Kidney capillary endothelial cell (primary cell): ENCODE data around the gene PNLIPRP1.

Experiments used
- DNase-seq: peaks from one replicate; pipeline ENCODE4 v3.0.0-alpha.2; 2018; ENCODE audit warnings: low spot score

Gene PNLIPRP1

DNA sequence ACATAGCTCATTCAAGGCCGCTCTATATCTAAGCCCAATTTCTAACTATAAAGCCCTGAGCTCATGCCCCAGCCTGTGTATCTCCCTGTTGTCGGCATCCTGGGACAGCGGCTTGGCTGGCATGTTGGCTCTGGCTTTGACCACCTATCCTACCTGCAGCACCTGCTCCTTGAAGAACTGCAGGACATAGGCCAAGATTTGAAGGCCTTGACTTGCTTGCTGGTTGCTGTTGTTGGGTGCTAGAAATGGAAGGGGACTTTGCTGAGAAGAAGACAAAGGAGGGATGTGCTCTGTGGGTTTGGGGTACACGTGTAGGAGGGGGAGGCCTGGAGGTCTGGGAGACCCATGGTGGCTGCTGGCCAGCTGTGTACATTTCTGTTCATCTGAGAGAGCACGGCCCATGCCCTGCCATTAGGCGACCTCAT is 41.1 kb downstream of the PNLIPRP1 start:
- DNase-seq, result no peak

DNA sequence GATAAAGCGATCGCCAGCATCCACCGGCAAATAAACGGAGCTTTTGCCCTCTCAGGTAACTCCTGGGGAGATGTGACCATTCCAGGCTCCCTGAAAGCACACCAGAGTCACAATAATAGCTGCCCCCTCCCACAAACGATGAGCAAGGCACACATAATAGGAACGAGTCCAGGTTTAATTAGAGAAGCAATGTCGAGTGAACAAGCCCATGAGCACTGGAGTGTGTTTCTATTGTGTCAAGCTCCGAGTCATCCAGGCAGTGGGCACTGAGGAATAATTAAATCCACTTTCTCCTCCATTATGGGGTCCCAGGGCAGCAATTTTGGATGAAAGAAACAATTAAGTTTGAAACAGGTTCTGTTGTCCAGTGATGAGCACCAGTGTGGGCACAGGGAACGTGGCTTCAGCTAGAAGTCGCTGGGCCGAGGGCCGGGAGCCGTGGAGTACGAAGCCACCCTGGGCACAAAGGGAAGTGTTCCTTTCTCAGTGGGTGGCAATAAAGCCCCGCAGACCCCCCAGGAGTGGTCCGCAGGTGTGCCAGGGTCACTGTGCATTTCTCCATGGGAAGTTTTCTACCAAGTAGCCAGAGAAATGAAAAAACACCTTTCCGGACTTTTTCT is 41.9 kb downstream of the PNLIPRP1 start:
- no peak for DNase-seq

DNA sequence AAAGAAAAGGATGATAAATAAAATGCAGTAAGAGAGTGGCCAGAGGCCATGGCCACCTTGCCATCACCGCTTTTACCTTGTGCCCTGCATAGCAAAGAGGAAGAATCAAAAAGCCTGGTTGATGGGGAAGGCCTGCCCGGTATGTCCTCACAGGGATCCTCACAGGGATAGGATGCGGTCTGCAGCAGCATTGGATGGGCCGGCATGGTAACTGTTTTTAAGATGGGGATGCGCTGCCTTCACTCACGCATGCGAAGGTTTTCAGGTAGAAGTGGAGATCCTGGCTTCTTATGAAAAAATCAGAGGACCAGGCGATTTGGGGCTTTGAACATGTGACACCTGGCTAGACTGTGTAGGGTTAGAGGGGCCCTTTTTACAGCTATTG is 42.4 kb downstream of the PNLIPRP1 start:
- DNase-seq, result no peak

DNA sequence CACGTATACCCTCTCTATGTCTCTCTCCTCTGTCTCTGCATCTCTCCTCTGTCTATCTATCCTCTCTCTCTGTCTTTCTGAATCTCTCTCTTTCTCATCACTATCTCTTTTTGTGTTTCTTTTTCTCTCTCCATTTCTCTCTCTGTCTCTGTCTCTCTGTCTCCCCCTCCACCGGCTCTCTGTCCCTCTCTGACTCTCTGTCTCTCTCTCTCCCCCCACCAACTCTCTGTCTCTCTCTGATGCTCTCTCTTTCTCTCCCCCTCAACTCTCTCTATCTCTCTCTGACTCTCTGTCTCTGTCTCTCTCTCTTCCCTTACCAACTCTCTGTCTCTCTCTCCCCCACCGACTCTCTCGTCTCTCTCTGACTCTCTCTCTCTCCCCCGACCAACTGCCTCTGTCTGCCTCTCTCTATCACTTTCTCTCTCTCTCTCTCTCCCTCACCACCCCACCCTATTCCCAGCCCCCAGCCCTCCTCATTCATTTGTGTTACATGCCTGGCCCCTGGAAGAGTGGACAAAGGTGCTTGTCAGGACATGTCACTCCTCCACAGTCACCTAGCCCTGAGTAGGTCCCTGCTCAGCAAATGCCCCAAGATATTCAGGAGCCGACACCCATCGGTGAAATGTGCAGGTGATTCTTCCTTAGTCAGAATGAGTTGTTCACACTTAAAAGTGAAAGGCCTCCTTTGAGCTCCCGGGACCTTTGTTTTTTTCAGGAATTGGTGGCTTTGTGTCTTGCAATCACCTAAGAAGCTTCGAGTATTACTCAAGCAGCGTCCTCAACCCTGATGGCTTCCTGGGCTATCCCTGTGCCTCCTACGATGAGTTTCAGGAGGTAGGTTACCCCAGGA is 43.6 kb downstream of the PNLIPRP1 start:
- DNase-seq, result no peak

DNA sequence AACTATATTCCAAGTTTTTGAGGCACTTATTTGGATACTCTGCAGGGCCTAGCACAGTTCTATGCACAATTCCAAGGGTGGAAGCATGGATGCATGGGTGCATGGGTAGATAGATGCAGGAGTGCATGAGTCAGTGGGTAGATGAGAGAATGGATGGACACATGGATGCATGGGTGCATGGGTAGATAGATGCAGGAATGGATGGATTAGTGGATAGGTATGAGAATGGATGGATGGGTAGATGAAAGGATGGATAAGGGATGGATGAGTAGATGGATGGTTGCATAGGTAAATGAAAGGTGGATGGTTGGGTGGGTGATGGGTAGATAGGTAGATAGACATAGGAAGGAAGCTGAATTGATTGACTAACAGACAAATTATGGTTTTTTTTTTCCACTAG is 45.6 kb downstream of the PNLIPRP1 start:
- no peak for DNase-seq

DNA sequence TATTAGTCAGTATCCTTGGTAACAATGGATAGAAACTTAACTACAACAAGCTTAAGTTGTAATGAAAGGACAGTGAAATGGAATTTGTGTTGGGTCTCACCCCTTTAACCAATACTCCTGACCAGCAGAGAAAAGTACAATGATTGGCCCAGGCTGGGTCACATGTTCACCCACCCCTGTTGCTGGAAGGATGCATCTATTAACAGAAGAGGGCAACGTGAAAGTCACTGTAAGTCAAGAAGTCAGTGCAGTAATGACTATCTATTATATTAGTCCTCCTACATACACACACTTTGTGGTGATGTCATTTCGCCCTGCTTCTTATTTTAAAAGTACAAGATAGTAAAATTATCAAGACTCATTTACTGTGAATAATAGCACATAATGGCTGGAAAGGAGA is 46.2 kb downstream of the PNLIPRP1 start:
- no peak for DNase-seq

DNA sequence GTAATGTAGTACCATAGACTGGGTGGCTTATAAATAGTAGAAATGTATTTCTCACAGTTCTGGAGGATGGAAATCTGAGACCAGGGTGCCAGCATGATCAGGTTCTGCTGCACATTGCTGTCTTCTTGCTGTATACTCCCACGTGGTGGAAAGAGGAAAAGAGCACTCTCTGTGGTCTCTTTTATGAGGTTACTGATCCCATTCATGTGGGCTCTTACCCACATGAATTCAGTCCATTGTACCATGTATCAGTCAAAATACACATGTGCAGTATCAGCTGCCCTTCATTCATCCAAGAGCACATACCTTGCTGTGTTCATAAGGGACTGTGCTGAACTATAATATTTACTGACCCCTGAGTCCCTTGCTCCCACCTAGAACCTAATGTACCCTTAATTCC is 47.1 kb downstream of the PNLIPRP1 start:
- no peak for DNase-seq

DNA sequence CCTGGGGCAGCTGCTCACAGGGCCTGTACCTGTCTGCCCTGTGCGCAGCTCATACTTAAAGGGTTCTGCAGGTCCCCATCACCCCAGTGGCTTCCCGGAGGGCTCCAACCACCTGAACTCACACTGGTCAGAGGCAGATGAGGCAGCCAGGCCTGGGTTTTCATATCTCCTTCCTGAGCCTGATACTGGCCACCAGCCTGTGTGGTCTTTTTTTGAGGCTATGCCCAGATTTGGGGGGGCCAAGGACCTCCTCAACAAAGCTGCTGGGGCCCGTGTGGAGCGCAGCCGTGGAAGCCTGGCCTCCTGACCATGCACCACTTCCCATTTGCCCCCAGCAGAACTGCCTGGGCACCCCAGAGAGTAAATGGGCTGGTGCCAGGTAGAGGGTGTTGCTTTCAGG is 55.7 kb downstream of the PNLIPRP1 start:
- DNase-seq, result no peak

DNA sequence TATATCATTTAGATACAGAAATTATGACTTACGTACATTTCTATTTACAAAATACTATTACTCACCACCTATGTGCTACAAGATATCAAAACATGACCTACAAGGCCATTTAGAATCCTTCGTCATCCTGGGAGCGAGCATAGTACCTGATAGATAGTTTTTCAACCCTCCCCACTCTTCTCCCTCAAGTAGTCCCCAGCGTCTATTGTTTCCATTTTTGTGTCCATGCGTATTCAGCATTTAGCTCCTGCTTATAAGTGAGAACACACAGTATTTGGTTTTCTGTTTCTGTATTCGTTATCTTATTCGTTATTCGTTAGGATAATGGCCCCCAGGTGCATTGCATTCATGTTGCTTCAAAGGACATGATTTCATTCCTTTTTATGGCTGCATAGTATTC is 58.1 kb downstream of the PNLIPRP1 start:
- no peak for DNase-seq

DNA sequence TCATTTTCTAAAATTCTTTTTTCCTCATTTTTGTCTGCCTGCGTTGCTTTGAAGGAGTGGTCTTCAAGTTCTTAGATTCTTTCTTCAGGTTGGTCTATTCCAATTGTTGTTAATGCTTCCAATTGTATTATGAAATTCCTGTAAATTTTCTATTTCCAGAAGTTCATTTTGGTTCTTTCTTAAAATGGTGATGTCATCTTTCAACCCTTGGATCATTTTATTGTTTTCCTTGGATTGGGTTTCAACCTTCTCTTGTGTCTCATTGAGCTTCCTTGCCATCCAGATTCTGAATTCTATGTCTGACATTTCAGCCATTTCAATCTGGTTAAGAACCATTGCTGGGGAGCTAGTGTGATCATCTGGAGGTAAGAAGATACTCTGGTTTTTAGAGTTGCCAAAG is 63.1 kb downstream of the PNLIPRP1 start:
- no peak for DNase-seq

DNA sequence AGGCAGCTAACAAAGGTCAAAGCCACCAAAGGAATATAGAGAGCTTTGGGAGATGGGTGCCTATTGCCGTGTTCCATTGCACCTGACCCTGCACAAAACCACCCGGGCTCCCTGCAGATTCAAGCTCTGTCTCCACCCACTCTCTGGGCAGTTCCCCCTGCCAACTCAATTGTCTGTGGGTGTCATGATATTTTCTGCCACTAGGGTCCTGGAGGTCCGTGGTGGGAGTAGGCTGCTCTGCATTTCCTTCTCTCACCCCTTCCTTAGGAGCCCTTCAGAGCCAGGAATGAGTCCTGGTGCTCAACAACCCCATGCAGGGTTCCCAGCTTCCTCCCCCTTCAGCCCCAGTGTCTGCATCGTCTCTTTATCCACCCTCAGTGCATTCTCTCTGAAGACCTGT is 64.1 kb downstream of the PNLIPRP1 start:
- DNase-seq, result no peak

DNA sequence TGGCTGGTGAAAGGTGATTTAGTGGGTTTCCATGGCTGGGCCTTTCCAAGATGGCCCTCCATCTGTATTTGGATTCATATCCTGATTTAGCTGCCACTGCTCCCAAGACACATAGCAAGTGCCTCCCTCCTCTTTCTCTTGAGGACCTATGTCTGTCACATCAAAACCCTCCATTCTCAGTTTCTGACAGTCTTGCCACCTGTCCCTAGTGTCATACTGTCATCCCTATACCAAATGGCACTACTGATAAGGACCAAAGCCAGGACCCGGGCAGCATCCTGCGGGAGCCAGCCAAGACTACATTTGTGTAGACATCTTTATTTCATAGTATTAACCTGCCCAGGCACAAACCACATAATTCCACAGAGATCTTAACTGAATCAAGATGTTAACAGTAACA is 64.8 kb downstream of the PNLIPRP1 start:
- DNase-seq, result no peak

DNA sequence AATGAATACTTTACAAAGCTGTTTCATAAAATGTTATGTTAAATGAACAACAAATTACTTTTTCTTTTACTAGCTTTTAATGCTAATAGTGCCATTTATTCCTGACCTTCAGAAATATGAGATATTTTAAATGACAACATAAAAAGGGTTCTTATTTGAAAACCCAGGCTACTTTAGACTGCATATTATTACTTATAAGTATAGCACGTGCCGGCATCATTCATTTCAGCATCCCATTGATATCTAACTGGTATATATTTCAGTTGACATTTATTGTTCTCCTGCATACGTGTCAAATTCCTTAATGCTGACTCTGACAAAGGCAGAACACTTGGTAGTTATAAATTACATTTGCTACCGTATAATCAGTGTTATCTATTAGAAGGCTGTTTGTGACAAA is 65.3 kb downstream of the PNLIPRP1 start:
- no peak for DNase-seq

DNA sequence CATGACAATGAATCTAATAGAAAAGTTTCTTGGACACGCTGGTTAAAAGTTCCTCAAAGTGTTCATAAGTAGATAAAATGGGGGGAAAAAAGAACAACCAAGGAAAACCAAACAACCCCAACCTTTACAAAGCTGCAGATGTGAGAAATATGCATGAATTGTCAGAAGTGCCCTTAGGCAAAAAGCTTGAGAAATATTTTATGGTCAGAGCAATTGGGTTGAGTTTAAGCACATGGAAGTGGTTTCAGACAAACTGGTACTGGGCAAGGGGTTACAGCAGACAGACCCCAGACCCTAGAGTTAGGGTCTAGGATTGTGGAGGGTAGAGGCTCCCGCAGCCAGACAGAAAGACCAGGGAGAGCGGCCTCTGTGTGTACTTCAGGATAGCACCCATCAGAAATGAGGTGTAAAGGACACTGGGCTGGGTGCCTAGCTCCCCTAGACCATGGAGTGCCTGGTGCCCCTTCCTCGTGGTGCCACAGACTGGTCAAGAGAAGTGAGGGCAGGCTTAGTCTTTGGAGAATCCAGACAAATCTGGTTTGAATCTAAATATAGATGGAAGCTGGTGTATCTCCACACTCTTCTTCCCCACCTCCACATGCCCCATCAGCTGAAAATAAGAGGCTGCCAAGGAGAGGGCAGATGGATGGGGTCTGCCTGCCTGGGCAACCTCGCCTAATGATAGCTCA is 67.2 kb downstream of the PNLIPRP1 start:
- DNase-seq, result no peak
